ENCODE data around the gene SUSD6. TPM values are rescaled to one million over a fixed set of nuclear protein-coding genes. Genes with fewer than 3 reads are reported as not detected.

SUSD6 gene
- total RNA-seq, 1 experiment from 2014 or later: 3.7 TPM

GRCh38 chr14:69673578-69674305 is 62.3 kb downstream of the SUSD6 start:
- Histone ChIP-seq H3K56ac (ENCODE audit: insufficient read length, low read depth, low read length) (no peak overlapping the region), H3K18ac (ENCODE audit: insufficient read length, low read depth, low read length) (no peak overlapping the region), H2BK120ac (ENCODE audit: low read depth, low read length, poor library complexity, severe bottlenecking) (no peak overlapping the region), H3K27ac (ENCODE audit: insufficient read length, low read depth, low read length) (no peak overlapping the region), H2BK12ac (ENCODE audit: insufficient read length, low read depth, low read length) (no peak overlapping the region), H2BK15ac (ENCODE audit: low read depth, low read length) (no peak overlapping the region), H4K5ac (ENCODE audit: insufficient read length, low read depth, low read length) (no peak overlapping the region), H3K79me1 (ENCODE audit: insufficient read depth, low read depth, low read length, poor library complexity, severe bottlenecking) (no peaks in the 10 kb centered on the region), H3K14ac (ENCODE audit: insufficient read depth, low read length) (no peak overlapping the region), H2BK5ac (ENCODE audit: insufficient read length, low read length) (no peak overlapping the region), H3K23me2 (ENCODE audit: insufficient read length, low read depth, low read length, poor library complexity, severe bottlenecking) (no peaks in the 10 kb centered on the region), H3K4me1 (ENCODE audit: insufficient read depth, low read length) (no peaks in the 10 kb centered on the region; the same call in 1 of the 2 replicates), H3K23ac (ENCODE audit: insufficient read length, low read depth, low read length) (no peak overlapping the region), H2AK5ac (ENCODE audit: insufficient read length, low read length) (no peak overlapping the region), H3K9me3 (ENCODE audit: control insufficient read depth, low read depth, low read length) (no peaks in the 10 kb centered on the region), H2AFZ (ENCODE audit: low read length) (no peak overlapping the region), H3K79me2 (ENCODE audit: insufficient read depth, low read length) (no peaks in the 10 kb centered on the region), H3T11ph (ENCODE audit: low read length) (no peak overlapping the region), H4K20me1 (ENCODE audit: control insufficient read depth, insufficient read depth, insufficient read length) (no peaks in the 10 kb centered on the region), H4K91ac (ENCODE audit: insufficient read length, low read depth, low read length) (no peak overlapping the region), H4K8ac (replicated peaks; ENCODE audit: insufficient read length, low read depth, low read length) (no peak overlapping the region), H3K4ac (ENCODE audit: low read depth, low read length) (no peak overlapping the region), H3K9ac (ENCODE audit: extremely low read depth, insufficient read length, low read length) (no peak overlapping the region), H3K4me2 (ENCODE audit: insufficient read depth, insufficient read length, low read length) (no peak overlapping the region), H3K27me3 (ENCODE audit: insufficient read depth, low read length) (no peaks in the 10 kb centered on the region), H2BK20ac (ENCODE audit: low read depth, low read length, poor library complexity, severe bottlenecking) (no peak overlapping the region)
- Mint-ChIP-seq H3K27ac (no peak overlapping the region), H3K27me3 (ENCODE audit: low read depth) (no peaks in the 10 kb centered on the region), H3K36me3 (ENCODE audit: insufficient read depth in 1 of 3, low read depth in 3 of 3) (no peaks in the 10 kb centered on the region), H3K4me3 (no peak overlapping the region), H3K4me1 (peaks cover 26 to 27% of the 10 kb centered on the region in 2 experiments), H3K9me3 (no peaks in the 10 kb centered on the region)
- no peak for TF ChIP-seq CTCF (conservative IDR thresholded peaks at IDR 0.05)
- WGBS (ENCODE audit: extremely low coverage, insufficient read length, low lambda C conversion rate): no CpG with 5 or more reads among the region's 9 CpGs
- no peak for DNase-seq
